ENCODE results near the gene NECAB3.

DNA sequence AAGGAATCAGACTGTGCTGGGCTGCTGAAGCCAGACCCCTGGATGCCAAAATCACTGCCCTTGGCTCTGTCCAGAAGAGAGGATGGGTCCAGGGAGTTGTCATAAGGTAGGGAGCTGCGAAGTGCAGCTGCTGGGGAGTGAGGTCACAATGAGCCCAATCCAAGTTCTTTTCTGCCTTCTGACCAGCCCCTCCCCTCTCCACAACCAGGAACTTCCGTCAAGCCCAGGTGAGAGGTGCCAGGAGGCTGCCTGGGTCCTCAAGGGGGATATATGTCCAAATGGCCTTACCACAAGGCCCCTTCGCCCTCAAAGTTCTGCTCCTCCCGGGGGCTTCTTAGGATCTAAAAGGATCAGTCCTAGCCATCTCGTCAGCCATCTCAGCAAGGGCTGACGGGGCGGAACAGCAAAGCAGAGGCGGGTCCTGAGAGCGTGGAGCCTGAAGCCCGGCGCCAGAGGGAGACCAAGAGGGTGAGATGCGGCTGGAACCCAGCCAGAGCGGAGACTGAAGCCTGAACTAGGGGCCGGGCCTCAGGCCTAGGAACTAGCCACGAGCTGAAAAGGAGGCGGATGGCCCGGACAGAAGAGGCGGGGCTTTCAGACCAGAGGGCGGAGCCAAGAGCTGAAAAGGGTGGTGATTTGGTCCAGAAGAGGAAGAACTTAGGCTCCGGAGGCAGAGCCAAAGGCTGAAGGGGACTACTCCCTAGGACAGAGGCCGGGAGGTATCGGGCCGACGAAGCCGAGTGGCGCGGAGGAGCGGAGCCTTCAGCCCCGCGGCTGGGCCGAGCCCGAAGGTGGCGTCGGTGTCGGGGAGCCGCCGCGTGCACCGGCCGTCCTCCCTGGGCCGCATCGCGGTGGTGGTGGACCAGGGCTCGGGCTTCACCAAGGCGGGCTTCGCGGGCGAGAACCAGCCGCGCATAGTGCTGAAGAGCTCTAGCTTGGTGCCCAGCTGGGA, 7.7 kb downstream of the NECAB3 start, which contains the start of gene ACTL10:
- no peak for TF ChIP-seq RFX5 (IDR thresholded peaks at IDR 0.05; ENCODE audit: low read depth, low read length)
- TF ChIP-seq CREB1 (IDR thresholded peaks at IDR 0.05) = no peak
- no peak for TF ChIP-seq CREB1 (CRISPR knock-in tag; IDR thresholded peaks at IDR 0.05)
- TF ChIP-seq, protein P1, sequence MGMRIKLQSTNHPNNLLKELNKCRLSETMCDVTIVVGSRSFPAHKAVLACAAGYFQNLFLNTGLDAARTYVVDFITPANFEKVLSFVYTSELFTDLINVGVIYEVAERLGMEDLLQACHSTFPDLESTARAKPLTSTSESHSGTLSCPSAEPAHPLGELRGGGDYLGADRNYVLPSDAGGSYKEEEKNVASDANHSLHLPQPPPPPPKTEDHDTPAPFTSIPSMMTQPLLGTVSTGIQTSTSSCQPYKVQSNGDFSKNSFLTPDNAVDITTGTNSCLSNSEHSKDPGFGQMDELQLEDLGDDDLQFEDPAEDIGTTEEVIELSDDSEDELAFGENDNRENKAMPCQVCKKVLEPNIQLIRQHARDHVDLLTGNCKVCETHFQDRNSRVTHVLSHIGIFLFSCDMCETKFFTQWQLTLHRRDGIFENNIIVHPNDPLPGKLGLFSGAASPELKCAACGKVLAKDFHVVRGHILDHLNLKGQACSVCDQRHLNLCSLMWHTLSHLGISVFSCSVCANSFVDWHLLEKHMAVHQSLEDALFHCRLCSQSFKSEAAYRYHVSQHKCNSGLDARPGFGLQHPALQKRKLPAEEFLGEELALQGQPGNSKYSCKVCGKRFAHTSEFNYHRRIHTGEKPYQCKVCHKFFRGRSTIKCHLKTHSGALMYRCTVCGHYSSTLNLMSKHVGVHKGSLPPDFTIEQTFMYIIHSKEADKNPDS (CRISPR knock-in tag; IDR thresholded peaks at IDR 0.05) = no peak
- TF ChIP-seq ZNF253 (CRISPR knock-in tag; IDR thresholded peaks at IDR 0.05; ENCODE audit: borderline replicate concordance) = no peak
- TF ChIP-seq ZFP36 (IDR thresholded peaks at IDR 0.05; ENCODE audit: borderline replicate concordance, low read depth, low read length, partially characterized antibody) = no peak
- no peak for TF ChIP-seq IRF2 (CRISPR knock-in tag; IDR thresholded peaks at IDR 0.05)
- TF ChIP-seq, protein P2, sequence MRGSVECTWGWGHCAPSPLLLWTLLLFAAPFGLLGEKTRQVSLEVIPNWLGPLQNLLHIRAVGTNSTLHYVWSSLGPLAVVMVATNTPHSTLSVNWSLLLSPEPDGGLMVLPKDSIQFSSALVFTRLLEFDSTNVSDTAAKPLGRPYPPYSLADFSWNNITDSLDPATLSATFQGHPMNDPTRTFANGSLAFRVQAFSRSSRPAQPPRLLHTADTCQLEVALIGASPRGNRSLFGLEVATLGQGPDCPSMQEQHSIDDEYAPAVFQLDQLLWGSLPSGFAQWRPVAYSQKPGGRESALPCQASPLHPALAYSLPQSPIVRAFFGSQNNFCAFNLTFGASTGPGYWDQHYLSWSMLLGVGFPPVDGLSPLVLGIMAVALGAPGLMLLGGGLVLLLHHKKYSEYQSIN (CRISPR knock-in tag; IDR thresholded peaks at IDR 0.05; ENCODE audit: borderline replicate concordance) = no peak
- TF ChIP-seq, protein P3, sequence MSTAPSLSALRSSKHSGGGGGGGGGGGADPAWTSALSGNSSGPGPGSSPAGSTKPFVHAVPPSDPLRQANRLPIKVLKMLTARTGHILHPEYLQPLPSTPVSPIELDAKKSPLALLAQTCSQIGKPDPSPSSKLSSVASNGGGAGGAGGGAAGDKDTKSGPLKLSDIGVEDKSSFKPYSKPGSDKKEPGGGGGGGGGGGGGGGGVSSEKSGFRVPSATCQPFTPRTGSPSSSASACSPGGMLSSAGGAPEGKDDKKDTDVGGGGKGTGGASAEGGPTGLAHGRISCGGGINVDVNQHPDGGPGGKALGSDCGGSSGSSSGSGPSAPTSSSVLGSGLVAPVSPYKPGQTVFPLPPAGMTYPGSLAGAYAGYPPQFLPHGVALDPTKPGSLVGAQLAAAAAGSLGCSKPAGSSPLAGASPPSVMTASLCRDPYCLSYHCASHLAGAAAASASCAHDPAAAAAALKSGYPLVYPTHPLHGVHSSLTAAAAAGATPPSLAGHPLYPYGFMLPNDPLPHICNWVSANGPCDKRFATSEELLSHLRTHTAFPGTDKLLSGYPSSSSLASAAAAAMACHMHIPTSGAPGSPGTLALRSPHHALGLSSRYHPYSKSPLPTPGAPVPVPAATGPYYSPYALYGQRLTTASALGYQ (CRISPR knock-in tag; IDR thresholded peaks at IDR 0.05) = no peak
- TF ChIP-seq TAF1 (CRISPR knock-in tag; IDR thresholded peaks at IDR 0.05) = no peak
- no peak for TF ChIP-seq NPAS2 (CRISPR knock-in tag; IDR thresholded peaks at IDR 0.05; ENCODE audit: borderline replicate concordance)
- TF ChIP-seq, protein P4, sequence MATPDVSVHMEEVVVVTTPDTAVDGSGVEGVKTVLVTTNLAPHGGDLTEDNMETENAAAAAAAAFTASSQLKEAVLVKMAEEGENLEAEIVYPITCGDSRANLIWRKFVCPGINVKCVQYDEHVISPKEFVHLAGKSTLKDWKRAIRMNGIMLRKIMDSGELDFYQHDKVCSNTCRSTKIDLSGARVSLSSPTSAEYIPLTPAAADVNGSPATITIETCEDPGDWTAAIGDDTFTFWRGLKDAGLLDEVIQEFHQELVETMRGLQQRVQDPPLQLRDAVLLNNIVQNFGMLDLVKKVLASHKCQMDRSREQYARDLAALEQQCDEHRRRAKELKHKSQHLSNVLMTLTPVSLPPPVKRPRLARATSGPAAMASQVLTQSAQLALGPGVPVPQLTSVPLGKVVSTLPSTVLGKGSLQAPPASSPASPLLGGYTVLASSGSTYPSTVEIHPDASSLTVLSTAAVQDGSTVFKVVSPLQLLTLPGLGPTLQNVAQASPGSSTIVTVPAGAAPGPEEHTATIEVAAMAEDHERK (CRISPR knock-in tag; IDR thresholded peaks at IDR 0.05; ENCODE audit: low read depth) = no peak
- TF ChIP-seq, protein P5, sequence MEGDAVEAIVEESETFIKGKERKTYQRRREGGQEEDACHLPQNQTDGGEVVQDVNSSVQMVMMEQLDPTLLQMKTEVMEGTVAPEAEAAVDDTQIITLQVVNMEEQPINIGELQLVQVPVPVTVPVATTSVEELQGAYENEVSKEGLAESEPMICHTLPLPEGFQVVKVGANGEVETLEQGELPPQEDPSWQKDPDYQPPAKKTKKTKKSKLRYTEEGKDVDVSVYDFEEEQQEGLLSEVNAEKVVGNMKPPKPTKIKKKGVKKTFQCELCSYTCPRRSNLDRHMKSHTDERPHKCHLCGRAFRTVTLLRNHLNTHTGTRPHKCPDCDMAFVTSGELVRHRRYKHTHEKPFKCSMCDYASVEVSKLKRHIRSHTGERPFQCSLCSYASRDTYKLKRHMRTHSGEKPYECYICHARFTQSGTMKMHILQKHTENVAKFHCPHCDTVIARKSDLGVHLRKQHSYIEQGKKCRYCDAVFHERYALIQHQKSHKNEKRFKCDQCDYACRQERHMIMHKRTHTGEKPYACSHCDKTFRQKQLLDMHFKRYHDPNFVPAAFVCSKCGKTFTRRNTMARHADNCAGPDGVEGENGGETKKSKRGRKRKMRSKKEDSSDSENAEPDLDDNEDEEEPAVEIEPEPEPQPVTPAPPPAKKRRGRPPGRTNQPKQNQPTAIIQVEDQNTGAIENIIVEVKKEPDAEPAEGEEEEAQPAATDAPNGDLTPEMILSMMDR (CRISPR knock-in tag; IDR thresholded peaks at IDR 0.05) = no peak
- no peak for TF ChIP-seq SOX6 (IDR thresholded peaks at IDR 0.05)
- no peak for TF ChIP-seq SOX6 (CRISPR knock-in tag; IDR thresholded peaks at IDR 0.05)
